HG03354 (cell line): ENCODE results near the gene SQSTM1.

ENCODE experiments used
- ATAC-seq: cut with Tn5 transposase; IDR thresholded peaks from one replicate; pipeline ENCODE4 v1.9.1; 2021; ENCODE audit warnings: mild to moderate bottlenecking; ENCODE audit not compliant: unreplicated experiment, poor library complexity, severe bottlenecking

The SQSTM1 gene

GRCh38 chr5:179794171-179794570, 26.5 kb upstream of the SQSTM1 start:
- no peak for ATAC-seq

GRCh38 chr5:179794575-179794974, 26.1 kb upstream of the SQSTM1 start:
- no peak for ATAC-seq

GRCh38 chr5:179795049-179795862, 25.4 kb upstream of the SQSTM1 start:
- peak; percentile 1 for ATAC-seq

- ATAC-seq, result peak; percentile 78
These were observed 24.6 kb upstream of the SQSTM1 start for GRCh38 chr5:179795863-179796833.

- ATAC-seq, result no peak
These were observed 23.7 kb upstream of the SQSTM1 start for GRCh38 chr5:179796877-179797608.

- ATAC-seq, result no peak
These were observed 23.0 kb upstream of the SQSTM1 start for GRCh38 chr5:179797741-179798140.

GRCh38 chr5:179798144-179798770, 22.4 kb upstream of the SQSTM1 start:
- no peak for ATAC-seq

GRCh38 chr5:179798771-179799643, 21.7 kb upstream of the SQSTM1 start:
- ATAC-seq, result no peak

GRCh38 chr5:179799644-179799973, 21.1 kb upstream of the SQSTM1 start:
- no peak for ATAC-seq

- ATAC-seq, result no peak
These were observed 20.5 kb upstream of the SQSTM1 start for GRCh38 chr5:179800071-179800695.

- no peak for ATAC-seq
These were observed 20.0 kb upstream of the SQSTM1 start for GRCh38 chr5:179800696-179801201.

- peak; percentile 40 for ATAC-seq
These were observed 19.1 kb upstream of the SQSTM1 start for GRCh38 chr5:179801304-179802206.

GRCh38 chr5:179802207-179802883, 18.4 kb upstream of the SQSTM1 start:
- ATAC-seq, result no peak

GRCh38 chr5:179802950-179803562, 17.6 kb upstream of the SQSTM1 start:
- no peak for ATAC-seq

GRCh38 chr5:179803651-179804554, 16.8 kb upstream of the SQSTM1 start:
- no peak for ATAC-seq
